Raji (cell line): ENCODE measurements around the gene AMBP.

Experiments used
- POLR2A ChIP-seq: IDR thresholded peaks from 2 replicates; pipeline ENCODE4 v1.6.1; 2011; ENCODE audit warnings: low read depth, low read length, control low read depth; ENCODE audit not compliant: insufficient read depth

The AMBP gene

GRCh38 chr9:114078021-114078780 is at the start of gene AMBP:
Gene AMBP (minus strand): TSS chr9:114078300. CDS start chr9:114078209, 91 bp downstream.
- no peak for TF ChIP-seq POLR2A

- no peak for TF ChIP-seq POLR2A
Observed at GRCh38 chr9:114126247-114127060, 48.4 kb upstream of the AMBP start.

- TF ChIP-seq POLR2A = no peak
Observed at GRCh38 chr9:114125476-114126013, 47.4 kb upstream of the AMBP start.

GRCh38 chr9:114124666-114125475 is 46.8 kb upstream of the AMBP start:
- no peak for TF ChIP-seq POLR2A

GRCh38 chr9:114124138-114124537 is 46.0 kb upstream of the AMBP start:
- no peak for TF ChIP-seq POLR2A

- TF ChIP-seq POLR2A = no peak
Observed at GRCh38 chr9:114123031-114123977, 45.2 kb upstream of the AMBP start.

- no peak for TF ChIP-seq POLR2A
Observed at GRCh38 chr9:114122136-114123027, 44.3 kb upstream of the AMBP start.

GRCh38 chr9:114121227-114122135 is 43.4 kb upstream of the AMBP start:
- no peak for TF ChIP-seq POLR2A

GRCh38 chr9:114120192-114121014 is 42.3 kb upstream of the AMBP start:
- TF ChIP-seq POLR2A = no peak

GRCh38 chr9:114119242-114120191 is 41.4 kb upstream of the AMBP start:
- TF ChIP-seq POLR2A = no peak
